Calu3 (cell line): Measurements from ENCODE around the gene HESX1. TPM values are rescaled to one million over a fixed set of nuclear protein-coding genes. Genes with fewer than 3 reads are reported as not detected.

Source experiments
- BruUV-seq: library from RNA; stranded (reverse); fragments of 400-500 nt; replicated peaks from 2 replicates; lab custom pipeline; 2021; lab: Mats Ljungman, UMichigan
- CTCF ChIA-PET: fragments of 300-600 bp; sonication (Branson Sonifier 250); formaldehyde crosslinking; loops from one replicate; lab custom pipeline; 2022; ENCODE audit warnings: antibody characterized with exemption; lab: Charles Lee
- DNase-seq: peaks from one replicate; pipeline ENCODE4 v3.0.0; 2022
- H3K27ac Mint-ChIP-seq: one replicate; pipeline ENCODE4 v1.8.0; 2022; ENCODE audit warnings: mixed read lengths; ENCODE audit not compliant: unreplicated experiment
- H3K27me3 Mint-ChIP-seq: one replicate; pipeline ENCODE4 v1.8.0; 2022; ENCODE audit warnings: mixed read lengths; ENCODE audit not compliant: unreplicated experiment
- H3K36me3 Mint-ChIP-seq: one replicate; pipeline ENCODE4 v1.8.0; 2022; ENCODE audit warnings: mild to moderate bottlenecking, moderate library complexity, mixed read lengths; ENCODE audit not compliant: insufficient read depth, unreplicated experiment
- H3K4me1 Mint-ChIP-seq: one replicate; pipeline ENCODE4 v1.8.0; 2022; ENCODE audit warnings: mild to moderate bottlenecking, low read depth, mixed read lengths; ENCODE audit not compliant: unreplicated experiment
- H3K4me3 Mint-ChIP-seq: one replicate; pipeline ENCODE4 v1.8.0; 2022; ENCODE audit warnings: mild to moderate bottlenecking, low read depth, moderate library complexity, mixed read lengths; ENCODE audit not compliant: unreplicated experiment
- H3K9me3 Mint-ChIP-seq: one replicate; pipeline ENCODE4 v1.8.0; 2022; ENCODE audit warnings: low read depth, mixed read lengths; ENCODE audit not compliant: unreplicated experiment
- CTCF ChIP-seq: fragments of 200-600 bp; IDR thresholded peaks from one replicate; pipeline ENCODE4 v1.8.0; 2022; ENCODE audit warnings: antibody characterized with exemption; ENCODE audit not compliant: unreplicated experiment
- intact Hi-C: fragments of 100-400 bp; cut with micrococcal nuclease; formaldehyde crosslinking; loops from one replicate; pipeline ENCODE4 v1.10.0; 2022; ENCODE audit not compliant: unreplicated experiment
- total RNA-seq: library from RNA; stranded (reverse); gene quantifications from 2 replicates; pipeline ENCODE4 v1.2.3, GENCODE V29; 2022

The HESX1 gene
- total RNA-seq, 1 experiment from 2014 or later = 0.78 TPM

GRCh38 chr3:57224856-57225255, 25.1 kb upstream of the HESX1 start:
- H3K4me3 Mint-ChIP-seq = no peak overlapping the region
- no peak overlapping the region for H3K27ac Mint-ChIP-seq
- no peak for DNase-seq
- TF ChIP-seq CTCF = no peak
- intact Hi-C loops = loop anchor here (5.0 kb wide), 2 partner anchors 48 to 243 kb away; no protein-coding TSS in a partner anchor
- peaks cover 9% of the 10 kb centered on the region for H3K4me1 Mint-ChIP-seq
- H3K9me3 Mint-ChIP-seq = no peaks in the 10 kb centered on the region
- no peaks in the 10 kb centered on the region for H3K27me3 Mint-ChIP-seq
- BruUV-seq = no TSS peak
- H3K36me3 Mint-ChIP-seq = peaks cover 24% of the 10 kb centered on the region
- CTCF ChIA-PET = no interaction called here

GRCh38 chr3:57221883-57222282, 22.1 kb upstream of the HESX1 start:
- no peaks in the 10 kb centered on the region for H3K27me3 Mint-ChIP-seq
- peaks cover 6% of the 10 kb centered on the region for H3K4me1 Mint-ChIP-seq
- peaks cover 4% of the 10 kb centered on the region for H3K36me3 Mint-ChIP-seq
- no peaks in the 10 kb centered on the region for H3K9me3 Mint-ChIP-seq
- no peak for TF ChIP-seq CTCF
- BruUV-seq = no TSS peak
- CTCF ChIA-PET = interaction anchor here (0.6 kb wide), 1 partner anchor 42 kb away, joined by 3 read pairs; no protein-coding TSS in a partner anchor
- intact Hi-C loops = loop anchor here (1.0 to 5.0 kb wide), 4 partner anchors 45 to 240 kb away; no protein-coding TSS in a partner anchor
- no peak overlapping the region for H3K4me3 Mint-ChIP-seq
- DNase-seq = no peak
- H3K27ac Mint-ChIP-seq = no peak overlapping the region

GRCh38 chr3:57206423-57206822, 6.6 kb upstream of the HESX1 start:
- Mint-ChIP-seq H3K36me3 (no peaks in the 10 kb centered on the region), H3K4me1 (no peaks in the 10 kb centered on the region), H3K9me3 (no peaks in the 10 kb centered on the region), H3K4me3 (no peak overlapping the region), H3K27ac (no peak overlapping the region), H3K27me3 (no peaks in the 10 kb centered on the region)
- no TSS peak for BruUV-seq
- no peak for TF ChIP-seq CTCF
- no peak for DNase-seq
- CTCF ChIA-PET = no interaction called here
- intact Hi-C loops = no loop called here

GRCh38 chr3:57194641-57195040, 5.1 kb downstream of the HESX1 start:
- Mint-ChIP-seq H3K9me3 (no peaks in the 10 kb centered on the region), H3K4me1 (no peaks in the 10 kb centered on the region), H3K36me3 (peaks cover 5% of the 10 kb centered on the region), H3K27ac (no peak overlapping the region), H3K4me3 (no peak overlapping the region), H3K27me3 (no peaks in the 10 kb centered on the region)
- TF ChIP-seq CTCF = no peak
- no peak for DNase-seq
- CTCF ChIA-PET = interaction anchor here (0.5 kb wide), 1 partner anchor 56 kb away, joined by 6 read pairs; no protein-coding TSS in a partner anchor
- intact Hi-C loops = no loop called here
- BruUV-seq = no TSS peak
